GM12892 (cell line): ENCODE measurements around the gene TRMT13.

Experiments used
- POLR2A ChIP-seq: IDR thresholded peaks from 2 replicates; pipeline ENCODE4 v1.6.1; 2011; ENCODE audit warnings: low read depth, low read length, control low read depth
- POLR2AphosphoS5 ChIP-seq: IDR thresholded peaks from 2 replicates; pipeline ENCODE4 v1.6.1; 2011; ENCODE audit warnings: low read depth, low read length, control low read depth
- TAF1 ChIP-seq: IDR thresholded peaks from 2 replicates; pipeline ENCODE4 v1.6.1; 2011; ENCODE audit warnings: low read depth, mild to moderate bottlenecking, control low read depth, low read length, borderline replicate concordance

GRCh38 chr1:100090471-100090870 lies 42.5 kb upstream of the TRMT13 start:
- TF ChIP-seq POLR2A (no peak), POLR2AphosphoS5 (no peak), TAF1 (no peak)
